K562 (cell line): Measurements from ENCODE around the gene MMS19. TPM values are rescaled to one million over a fixed set of nuclear protein-coding genes. Genes with fewer than 3 reads are reported as not detected.

Experiments
- AFF1 ChIP-seq, 2 experiments: fragments of 450-650 bp; IDR thresholded peaks; 2 replicates each; pipeline ENCODE4 v1.6.1; 2018; ENCODE audit warnings: mild to moderate bottlenecking in 2 of 2, low read depth in 1 of 2; ENCODE audit not compliant: partially characterized antibody in 2 of 2
- CHD7 ChIP-seq: fragments of 200-600 bp; sonication (generic); IDR thresholded peaks from one replicate; pipeline ENCODE4 v1.6.1; 2012; ENCODE audit warnings: mild to moderate bottlenecking, low read depth, low read length, inconsistent platforms
- PBX2 ChIP-seq, 2 experiments: IDR thresholded peaks in 1 of 2; conservative IDR thresholded peaks in 1 of 2; 2 replicates each; pipeline ENCODE4 v1.6.1; 2016; ENCODE audit warnings: low read depth in 2 of 2, mild to moderate bottlenecking in 1 of 2, missing compliant biosample characterization in 1 of 2, missing genetic modification characterization in 1 of 2, moderate library complexity in 1 of 2
- PHF20 ChIP-seq: fragments of 450-650 bp; IDR thresholded peaks from 2 replicates; pipeline ENCODE4 v1.6.1; 2018; ENCODE audit not compliant: partially characterized antibody
- SOX6 ChIP-seq: fragments of 450-650 bp; IDR thresholded peaks from 2 replicates; pipeline ENCODE4 v1.6.1; 2014; ENCODE audit warnings: mild to moderate bottlenecking
- VEZF1 ChIP-seq: fragments of 200-800 bp; sonication (Bioruptor generic); IDR thresholded peaks from 2 replicates; pipeline ENCODE4 v1.6.1; 2017; ENCODE audit warnings: missing genetic modification characterization, missing compliant biosample characterization
- polyA plus RNA-seq, 8 experiments: library from polyadenylated mRNA; depleted of rRNA in 4 of 8; stranded (reverse) in 5 of 8; unstranded in 3 of 8; fragments of >200 nt; fragmentation: Nextera tagmentation in 2 of 8; fragmentation: Illumina TruSeq in 1 of 8; extraction: Ambion mirVana in 2 of 8; extraction: Trizol in 1 of 8; gene quantifications; 2 replicates each; pipeline versions ENCODE4 v1.2.1 to v1.2.3, GENCODE V29; 2011 to 2014; ENCODE audit warnings: inconsistent platforms in 1 of 8, missing spikeins in 1 of 8
- total RNA-seq, 7 experiments: library from RNA; depleted of rRNA in 6 of 7; stranded (reverse); fragments of >200 nt in 6 of 7; fragmentation: Illumina TruSeq in 2 of 7; extraction: Trizol in 2 of 7; gene quantifications; 2 replicates each; pipeline versions ENCODE4 v1.2.1 to v1.2.3, GENCODE V29; 2011 to 2021; ENCODE audit warnings: low replicate concordance in 1 of 7

The MMS19 gene
- total and polyA plus RNA-seq, 9 of the 15 experiments (the other 6 are each of a cell fraction or from before 2014, with no cell fraction given), result 40.1 to 110 (median 62.9) TPM

- no peak for TF ChIP-seq AFF1 (IDR thresholded peaks at IDR 0.05; ENCODE audit: low read depth in 1 of 2, partially characterized antibody in 2 of 2)
- TF ChIP-seq PBX2 (CRISPR knock-in tag; IDR thresholded peaks at IDR 0.05; ENCODE audit: low read depth), result no peak
- no peak for TF ChIP-seq PBX2 (tag; conservative IDR thresholded peaks at IDR 0.05; ENCODE audit: low read depth)
- TF ChIP-seq VEZF1, result no peak
- no peak for TF ChIP-seq PHF20
- no peak for TF ChIP-seq SOX6
- TF ChIP-seq CHD7, result no peak
Observed at GRCh38 chr10:97497572-97498075, 598 bp downstream of the MMS19 start (continued).
